ENCODE results near the gene CFAP107.
"Not testable (repeated sequence)": the region's sequence is repeated elsewhere in the genome, so short reads cannot be mapped to it uniquely, and the experiment has no call there.

CFAP107 gene, protein sequence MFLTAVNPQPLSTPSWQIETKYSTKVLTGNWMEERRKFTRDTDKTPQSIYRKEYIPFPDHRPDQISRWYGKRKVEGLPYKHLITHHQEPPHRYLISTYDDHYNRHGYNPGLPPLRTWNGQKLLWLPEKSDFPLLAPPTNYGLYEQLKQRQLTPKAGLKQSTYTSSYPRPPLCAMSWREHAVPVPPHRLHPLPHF

DNA sequence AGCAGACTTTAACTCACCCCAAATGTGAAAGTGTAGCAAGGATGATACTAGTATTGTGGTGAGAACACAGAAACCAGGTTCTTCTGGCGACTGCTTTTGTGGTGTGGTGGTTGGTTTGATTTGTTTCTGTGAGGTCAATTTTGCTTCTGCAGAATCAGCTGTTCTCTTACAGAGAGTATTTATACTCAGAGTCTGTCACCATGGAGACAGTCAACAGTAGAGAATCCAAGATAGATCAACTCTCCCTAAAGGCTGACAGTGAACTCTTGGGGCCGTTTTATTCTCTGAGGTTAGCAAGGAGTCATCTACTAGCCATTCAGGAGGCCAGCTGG lies at the start of gene CFAP107:
Gene CFAP107 (plus strand): TSS at position 209 of the 332 bp plus-strand sequence. CDS start 231 bp downstream, outside the sequence.
- DNase-seq, result no peak

DNA sequence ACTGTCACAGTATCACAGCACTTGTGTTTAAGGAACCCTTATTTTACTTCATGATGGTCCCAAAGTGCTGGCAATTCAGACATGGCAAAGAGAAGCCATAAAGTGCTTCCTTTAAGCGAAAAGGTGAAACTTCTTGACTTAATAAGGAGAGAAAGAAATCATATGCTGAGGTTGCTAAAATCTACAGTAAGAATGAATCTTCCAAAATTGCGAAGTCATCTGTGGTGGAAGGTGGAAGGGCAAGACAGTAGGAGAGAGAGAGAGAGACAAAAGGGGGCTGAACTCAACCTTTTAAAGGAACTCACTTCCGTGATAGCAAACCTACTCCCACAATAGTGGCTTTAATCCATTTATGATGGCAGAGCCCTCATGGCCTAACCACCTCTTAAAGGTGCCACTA lies 49.3 kb upstream of the CFAP107 start:
- DNase-seq, result no peak

DNA sequence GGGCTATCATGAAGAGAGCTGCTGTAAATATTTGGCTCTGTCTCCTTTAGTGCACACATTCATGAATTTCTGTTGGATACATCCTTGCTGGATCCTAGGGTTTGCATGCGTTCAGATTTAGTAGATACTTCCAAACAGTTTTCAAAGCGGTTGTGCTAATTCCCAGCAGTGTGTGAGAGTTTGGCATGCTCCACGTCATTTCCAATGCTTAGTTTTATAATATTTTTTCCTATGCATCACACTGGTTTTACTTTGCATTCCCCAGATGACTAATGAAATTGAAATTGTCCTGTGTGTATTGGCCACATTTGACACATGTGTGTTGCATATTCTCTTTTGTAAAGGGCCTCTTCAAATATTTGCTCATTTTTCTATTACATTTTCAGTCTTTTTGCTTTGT lies 48.6 kb upstream of the CFAP107 start:
- no peak for DNase-seq

DNA sequence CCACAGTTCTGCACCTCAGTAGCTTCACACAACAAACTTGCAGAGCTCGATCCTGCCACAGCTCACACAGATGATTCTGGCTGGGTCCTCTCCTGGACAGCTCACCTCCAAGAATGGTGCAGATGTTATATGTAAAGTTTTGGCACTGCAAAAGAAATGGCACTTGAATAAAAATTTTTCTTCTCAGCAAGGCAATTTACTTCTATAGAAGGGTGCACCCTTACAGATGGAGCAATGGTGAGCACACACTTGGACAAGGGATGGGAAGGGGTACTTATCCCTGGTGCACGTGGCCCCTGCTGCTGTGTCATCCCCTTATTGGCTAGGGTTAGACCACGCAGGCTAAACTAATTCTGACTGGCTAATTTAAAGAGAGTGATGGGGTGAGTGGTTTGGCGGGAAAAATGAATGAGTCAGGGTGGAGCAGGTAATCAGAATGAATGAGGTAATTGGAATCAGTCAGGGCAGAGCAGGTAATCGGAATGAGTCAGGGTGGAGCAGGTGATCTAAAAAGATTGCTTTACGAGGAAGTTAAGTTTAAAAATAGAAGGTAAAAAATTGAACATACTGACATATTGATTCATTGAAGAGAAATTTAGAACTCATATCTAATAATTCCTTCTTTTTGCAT lies 42.1 kb upstream of the CFAP107 start:
- no peak for DNase-seq

DNA sequence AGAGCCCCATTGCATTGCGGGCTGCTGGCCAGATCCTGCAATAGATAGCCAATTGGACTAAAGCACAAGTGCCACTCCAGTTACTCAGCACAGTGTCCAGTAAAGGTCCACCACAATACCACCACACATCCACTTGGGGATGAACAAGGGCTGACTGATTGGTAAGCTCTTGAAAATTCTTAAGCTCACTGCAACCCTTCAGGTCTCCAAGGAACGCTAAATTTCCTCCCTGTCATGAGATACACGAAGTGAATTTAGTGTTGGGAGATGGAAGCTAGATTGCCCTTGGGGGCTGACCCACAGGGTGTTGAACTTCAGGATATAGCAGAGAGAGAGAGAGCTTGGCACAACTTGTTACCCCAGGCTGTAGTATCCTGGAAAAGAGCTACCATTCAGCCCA lies 39.9 kb upstream of the CFAP107 start:
- DNase-seq, result no peak

DNA sequence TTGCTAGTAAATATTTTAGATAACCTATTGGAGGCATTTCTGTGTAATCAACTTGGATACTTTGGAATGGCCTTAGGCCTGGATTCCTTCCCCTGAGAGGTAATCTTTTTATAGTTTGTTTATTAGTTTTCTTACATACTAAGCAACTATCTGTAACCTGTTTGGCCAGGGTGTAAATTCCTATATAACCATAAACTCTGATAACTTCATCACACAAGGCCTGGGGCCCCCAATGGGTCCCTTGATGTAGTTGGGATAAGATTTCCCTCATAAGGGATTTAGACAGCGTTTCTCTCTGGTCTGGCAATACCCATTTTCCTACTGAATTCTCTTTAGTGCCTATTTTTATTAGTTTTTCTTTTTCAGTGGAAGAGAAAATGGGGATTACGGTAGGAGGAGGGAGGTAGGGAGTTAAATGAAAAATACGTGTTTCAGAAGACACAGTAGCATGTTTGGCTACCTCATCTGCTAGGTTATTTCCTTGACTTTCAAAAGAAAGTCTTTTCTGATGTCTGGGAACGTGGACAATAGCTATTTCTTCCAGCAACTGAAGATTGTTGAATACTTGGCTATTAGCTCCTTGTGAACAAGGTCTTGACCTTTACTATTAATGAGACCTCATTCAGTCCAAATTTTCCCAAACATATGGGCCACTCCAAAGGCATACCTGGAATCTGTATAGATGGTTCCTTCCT lies 37.5 kb upstream of the CFAP107 start:
- no peak for DNase-seq

DNA sequence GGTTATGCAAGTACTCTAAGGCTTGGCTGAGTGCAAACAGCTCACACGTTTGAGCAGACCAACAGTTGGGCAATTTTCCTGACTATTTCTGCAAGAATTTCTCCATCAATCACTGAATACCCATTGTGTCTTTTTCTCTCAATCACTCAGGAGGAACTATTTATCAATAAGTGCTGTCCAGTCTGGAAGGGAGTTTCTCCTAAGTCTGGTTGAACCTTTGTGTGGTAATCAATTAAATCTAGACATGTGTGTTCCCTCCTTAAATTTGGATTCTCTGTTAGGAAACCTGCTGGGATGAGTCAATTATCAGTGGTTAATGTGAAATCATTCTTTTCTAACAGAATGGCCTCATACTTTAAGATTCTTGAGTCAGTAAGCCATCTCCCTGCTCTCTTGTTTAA lies 36.9 kb upstream of the CFAP107 start:
- no peak for DNase-seq

DNA sequence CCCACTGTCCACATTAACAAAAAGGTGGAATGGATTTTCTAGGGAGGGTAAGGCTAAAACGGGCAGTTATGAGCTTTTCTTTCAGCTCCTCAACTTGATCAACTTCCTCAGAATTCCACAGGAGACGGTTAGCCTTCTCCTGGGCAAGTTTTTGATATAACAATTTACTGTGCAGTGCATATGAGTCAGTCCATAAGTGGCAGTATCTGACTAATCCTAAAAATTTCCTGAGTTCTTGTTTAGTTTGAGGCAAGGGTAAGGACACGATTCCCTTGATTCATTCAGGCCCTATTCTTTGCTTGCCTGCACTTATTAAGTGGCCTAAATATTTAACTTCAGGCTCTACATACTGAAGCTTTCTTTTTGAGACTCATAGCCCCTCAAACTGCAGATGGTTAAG lies 36.3 kb upstream of the CFAP107 start:
- no peak for DNase-seq

DNA sequence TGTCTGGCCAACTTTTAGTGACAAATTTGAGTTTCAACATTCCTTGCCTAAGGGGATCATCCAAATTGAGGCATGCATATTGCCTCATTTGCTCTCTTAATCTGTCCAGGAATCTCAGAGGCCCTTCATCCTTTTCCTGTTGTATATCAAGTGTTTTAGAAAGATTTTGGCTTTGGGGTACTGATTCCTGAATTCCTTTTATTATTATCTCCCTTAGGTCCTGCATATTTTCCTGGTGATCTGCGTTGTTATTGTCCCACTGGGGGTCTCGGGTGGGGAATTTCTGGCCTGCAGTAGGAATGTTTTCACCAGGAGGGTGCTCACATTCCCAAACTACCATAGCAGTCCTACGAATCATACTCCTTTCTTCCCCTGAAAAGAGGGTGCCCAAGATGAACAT lies 34.5 kb upstream of the CFAP107 start:
- no peak for DNase-seq

DNA sequence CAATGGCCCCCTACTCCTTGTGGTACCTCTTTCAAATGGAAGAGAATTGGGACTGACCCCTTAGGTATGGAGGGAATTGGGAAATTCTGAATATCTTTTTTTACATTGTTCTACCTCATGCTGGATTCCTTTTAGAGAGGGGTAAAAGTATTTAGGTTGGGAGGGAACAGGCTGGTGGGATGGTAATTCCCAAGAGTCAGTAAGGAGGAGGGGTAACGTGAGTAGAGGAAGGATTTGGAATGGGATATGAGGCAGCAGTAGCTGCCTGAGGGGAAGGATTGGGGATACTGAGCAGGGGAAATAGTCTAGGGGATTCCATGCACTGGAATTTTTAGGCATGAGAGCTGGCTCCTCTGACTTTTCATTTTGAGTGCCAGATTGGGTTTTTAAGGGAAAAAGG lies 33.9 kb upstream of the CFAP107 start:
- no peak for DNase-seq

DNA sequence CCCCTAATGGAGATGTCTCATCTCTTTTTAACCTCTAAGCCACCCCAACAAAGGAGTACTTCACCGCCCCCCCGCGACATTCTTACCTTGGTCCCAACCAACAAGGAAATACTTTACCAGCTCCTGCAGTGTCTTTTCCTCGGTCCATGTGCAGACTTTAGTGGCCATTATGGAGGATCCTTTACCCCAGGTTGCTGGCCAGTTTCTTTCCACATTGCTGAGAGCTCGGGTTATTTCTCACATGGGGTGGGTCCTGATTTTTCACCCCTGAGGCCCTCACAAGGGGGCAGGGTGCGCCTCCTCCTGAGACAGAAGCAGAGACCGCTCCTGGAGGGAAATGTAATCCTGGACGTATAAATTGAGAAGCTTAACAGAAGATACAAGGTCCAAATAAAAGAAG lies 33.1 kb upstream of the CFAP107 start:
- DNase-seq, result no peak

DNA sequence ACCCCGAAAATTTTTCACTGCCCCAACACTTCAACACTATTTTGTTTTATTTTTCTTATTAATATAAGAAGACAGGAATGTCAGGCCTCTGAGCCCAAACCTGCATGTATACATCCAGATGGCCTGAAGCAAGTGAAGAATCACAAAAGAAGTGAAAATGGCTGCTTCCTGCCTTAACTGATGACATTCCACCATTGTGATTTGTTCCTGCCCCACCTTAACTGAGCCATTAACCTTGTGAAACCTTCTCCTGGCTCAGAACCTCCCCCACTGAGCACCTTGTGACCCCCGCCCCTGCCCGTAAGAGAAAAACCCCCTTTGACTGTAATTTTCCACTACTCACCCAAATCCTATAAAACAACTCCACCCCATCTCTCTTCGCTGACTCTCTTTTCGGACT lies 32.3 kb upstream of the CFAP107 start:
- not testable (repeated sequence) for DNase-seq

DNA sequence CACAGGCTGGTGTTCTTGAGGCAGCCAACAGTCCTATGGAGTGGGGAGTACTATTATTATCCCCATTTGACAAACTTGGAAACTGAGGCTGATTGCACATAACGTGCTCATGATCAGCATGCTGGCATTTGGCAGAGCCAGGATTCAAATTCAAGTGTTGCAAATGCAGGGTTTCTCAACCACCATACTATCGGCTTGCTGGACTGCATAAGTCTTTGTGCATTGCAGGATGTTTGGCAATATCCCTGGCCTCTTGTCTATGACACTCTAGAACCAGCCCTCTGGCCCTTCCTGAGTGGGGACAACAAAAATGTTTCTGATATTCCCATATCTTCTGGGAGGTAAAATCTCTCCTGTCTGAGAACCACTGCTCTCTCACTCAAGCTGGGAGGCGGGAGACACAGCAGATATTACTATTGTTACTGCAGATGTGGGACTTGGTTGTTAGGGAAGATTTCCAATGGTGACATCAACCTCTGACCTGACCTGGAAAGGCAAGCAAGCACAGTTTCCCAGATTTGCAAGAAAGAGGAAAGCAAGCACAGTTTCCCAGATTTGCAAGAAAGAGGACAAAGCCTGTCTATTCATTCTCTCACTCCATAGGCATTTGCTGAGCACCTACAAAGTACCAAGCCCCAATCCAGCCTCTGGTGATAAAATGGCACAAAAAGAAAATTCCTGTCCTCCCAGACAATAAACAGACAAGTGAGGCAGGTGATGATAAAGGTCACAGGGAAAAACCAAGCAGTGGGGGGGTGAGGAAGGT lies 31.1 kb upstream of the CFAP107 start:
- DNase-seq, result no peak

DNA sequence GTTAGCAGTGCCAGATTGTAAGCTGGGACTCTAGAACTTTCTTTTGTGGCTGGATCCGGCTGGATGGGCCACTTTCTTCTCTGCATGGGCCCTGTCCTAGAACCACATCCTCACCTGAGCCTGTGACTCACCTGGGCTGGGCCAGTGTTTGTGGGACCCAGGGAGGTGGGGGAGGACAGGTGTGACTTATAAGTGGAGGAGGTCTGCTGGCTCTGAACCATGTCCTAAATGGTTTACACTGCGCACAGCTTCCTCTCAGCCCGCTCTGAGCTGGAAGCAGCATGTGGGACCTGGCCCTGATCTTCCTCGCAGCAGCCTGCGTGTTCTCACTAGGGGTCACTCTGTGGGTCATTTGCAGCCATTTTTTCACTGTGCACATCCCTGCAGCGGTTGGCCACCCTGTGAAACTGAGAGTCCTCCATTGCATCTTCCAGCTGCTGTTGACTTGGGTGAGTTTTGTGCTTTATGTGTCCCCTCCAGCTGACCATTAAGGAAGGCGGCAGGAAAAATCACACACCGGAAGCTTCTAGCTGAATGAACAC lies 30.0 kb upstream of the CFAP107 start, which contains the start of gene AADACL3:
Gene AADACL3 (plus strand): TSS at position 215 of the 542 bp plus-strand sequence. CDS start 67 bp downstream, at position 282.
- DNase-seq, result no peak

DNA sequence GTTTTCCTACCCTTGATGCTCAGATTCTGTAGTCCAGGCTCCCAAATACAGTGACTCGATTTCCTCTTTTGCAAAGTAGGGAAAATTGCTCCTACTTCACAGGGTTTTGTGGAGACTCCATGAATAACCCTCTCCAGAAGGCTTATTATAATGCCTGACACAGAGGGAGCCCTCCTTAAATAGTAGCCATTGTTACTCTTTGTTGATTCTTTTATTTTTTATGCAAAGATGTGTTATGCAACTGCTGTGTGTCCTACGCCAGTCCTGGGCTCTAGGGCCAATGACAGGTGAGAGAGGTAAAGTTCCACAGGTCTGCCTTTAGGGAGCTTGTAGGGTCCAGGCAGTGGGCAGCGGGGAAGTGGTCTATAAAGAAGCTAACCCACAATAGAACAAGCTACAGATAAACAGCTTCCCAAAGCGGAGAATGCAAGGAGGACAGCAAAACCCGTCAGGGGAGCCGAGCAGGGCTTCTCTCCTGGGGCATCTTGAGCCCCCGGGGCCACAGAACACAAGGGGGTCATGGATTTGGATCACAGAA lies 28.6 kb upstream of the CFAP107 start:
- no peak for DNase-seq

DNA sequence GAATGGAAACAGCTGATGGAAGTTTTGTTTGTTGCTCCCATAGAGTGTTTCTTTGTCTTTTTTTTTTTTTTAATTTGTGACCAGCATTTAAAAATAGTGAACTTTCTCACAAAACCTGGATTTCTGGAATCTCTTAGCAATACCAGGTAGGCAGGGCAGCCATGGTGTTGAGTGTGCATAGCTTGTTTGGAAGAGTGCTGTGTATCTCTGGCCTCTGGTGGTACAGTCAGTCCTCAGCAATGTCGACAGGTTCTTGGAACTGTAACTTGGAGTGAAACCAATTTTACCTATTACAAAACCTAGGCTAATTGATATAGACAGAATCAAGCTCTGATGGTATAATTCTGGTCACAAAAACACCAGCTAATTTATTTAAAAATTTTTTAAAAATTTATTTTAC lies 23.4 kb upstream of the CFAP107 start:
- no peak for DNase-seq

DNA sequence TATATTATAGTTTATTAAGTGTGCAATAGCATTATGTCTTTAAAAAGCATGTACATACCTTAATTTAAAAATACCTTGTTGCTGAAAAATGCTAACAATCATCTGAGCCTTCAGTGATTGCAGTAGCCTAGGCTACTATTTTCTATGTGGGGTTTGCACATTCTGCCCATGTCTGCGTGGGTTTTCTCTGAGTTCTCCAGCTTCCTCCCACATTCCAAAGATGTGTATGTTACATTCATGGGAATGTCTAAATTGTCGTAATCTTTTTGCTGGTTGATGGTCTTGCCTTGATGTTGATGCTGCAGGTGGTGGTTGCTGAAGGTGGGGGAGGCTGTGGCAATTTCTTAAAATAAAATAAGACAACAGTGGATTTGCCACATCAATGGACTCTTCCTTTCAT lies 17.6 kb upstream of the CFAP107 start:
- DNase-seq, result no peak

DNA sequence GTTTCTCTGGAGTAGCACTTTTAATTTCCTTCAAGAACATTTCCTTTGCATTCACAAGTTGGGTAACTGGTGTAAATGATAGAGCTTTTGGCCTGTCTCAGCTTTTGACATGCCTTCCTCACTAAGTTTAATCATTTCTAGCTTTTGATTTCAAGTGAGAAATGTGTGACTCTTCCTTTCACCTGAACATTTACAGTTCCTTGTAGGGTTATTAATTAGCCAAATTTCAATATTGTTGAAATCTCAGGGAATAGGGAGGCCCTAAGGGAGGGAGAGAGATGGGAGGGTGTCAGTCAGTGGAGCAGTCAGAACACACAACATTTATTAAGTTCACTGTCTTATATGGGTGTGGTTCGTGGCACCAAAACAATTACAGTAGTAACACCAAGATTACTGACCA lies 15.8 kb upstream of the CFAP107 start:
- no peak for DNase-seq

DNA sequence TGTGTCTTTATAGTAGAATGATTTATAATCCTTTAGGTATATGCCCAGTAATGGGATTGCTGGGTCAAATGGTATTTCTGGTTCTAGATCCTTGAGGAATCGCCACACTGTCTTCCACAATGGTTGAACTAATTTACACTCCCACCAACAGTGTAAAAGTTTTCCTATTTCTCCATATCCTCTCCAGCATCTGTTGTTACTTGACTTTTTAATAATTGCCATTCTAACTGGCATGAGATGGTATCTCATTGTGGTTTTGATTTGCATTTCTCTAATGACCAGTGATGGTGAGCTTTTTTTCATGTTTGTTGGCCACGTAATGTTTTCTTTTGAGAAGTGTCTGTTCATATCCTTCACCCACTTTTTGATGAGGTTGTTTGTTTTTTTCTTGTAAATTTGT lies 14.9 kb upstream of the CFAP107 start:
- DNase-seq, result not testable (repeated sequence)

DNA sequence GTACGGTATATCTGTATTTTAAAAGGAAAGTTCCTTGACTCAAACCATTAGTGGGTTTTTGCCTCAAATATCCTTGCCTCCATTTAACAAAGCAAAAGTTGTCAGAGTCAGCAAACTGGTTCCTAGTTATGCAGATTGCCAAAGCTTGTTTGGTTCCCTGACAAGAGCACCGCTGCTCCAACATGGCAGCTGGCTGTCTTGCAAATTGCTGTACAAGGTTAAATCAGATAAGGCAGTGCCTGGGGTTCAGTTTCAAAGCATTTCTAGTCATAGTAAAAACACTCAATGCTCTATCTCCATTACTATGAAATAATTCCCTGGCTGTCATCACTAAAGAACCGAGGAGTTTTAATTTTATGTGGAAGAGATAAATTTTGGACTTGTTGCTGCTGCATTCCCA lies 11.3 kb upstream of the CFAP107 start:
- DNase-seq, result no peak

DNA sequence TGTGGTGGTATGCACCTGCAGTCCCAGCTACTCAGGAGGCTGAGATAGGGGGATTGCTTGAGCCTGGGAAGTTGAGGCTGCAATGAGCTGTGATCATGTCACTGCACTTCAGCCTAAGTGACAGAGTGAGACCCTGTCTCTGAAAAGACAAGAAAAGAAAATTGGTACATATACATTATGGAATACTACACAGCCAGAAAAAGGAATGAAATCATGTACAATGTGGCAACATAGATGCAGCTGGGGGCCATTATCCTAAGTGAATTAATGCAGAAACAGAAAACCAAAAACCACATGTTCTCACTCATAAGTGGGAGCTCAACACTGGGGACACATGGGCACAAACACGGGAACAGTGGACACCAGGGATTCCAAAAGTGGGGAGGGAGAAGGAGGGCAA lies 7.1 kb upstream of the CFAP107 start:
- no peak for DNase-seq

DNA sequence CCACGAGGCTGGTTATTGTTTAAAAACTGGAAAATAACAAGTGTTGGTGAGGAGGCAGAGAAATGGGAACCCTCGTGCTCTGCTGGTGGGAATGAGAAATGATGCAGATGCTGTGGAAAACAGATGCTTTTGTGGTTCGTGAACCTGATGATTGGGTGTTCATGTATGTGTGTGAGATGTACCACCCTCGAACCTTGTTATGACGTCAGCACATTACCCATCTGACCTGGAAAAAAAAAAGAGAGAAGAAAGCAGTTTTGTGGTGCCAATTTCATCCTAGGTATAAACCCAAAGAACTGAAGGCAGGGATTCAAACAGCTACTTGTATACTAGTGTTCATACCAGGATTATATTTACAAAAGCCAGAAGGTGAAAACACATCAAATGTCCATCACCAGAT lies 6.4 kb upstream of the CFAP107 start:
- no peak for DNase-seq

DNA sequence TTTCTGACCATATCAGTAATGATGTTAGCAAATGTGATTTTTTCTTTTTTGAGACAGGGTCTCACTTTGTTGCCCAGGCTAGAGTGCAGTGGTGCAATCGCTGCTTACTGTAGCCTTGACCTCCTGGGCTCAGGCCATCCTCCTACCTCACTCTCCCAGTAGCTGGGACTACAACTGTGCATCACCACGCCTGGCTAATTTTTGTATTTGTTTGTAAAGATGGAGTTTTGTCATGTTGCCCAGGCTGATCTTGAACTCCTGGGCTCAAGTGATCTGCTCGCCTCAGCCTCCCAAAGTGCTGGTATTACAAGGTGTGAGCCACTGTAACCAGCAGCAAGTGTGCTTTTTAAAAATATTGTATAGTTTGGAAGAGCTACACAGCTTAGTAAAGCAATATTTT lies 4.1 kb upstream of the CFAP107 start:
- DNase-seq, result no peak

Data from NCI-H187 (cell line).